Heart left ventricle (tissue), 13 donors: ENCODE results near the gene STAG1.

Experiments
- POLR2A ChIP-seq, 2 donors: fragments of 450-650 bp; IDR thresholded peaks; one replicate each; pipeline ENCODE4 v1.6.1; 2017; ENCODE audit warnings: antibody characterized with exemption in 2 of 2, mild to moderate bottlenecking in 2 of 2, moderate library complexity in 2 of 2
- TF ChIP-seq, protein P1 (sequence below), 12 donors: fragments of 200-600 bp; sonication (generic) in 4 of 12; IDR thresholded peaks; one replicate each; pipeline versions ENCODE4 v1.5.0 to v1.8.0; 2018 to 2022; ENCODE audit warnings: antibody characterized with exemption in 12 of 12, mild to moderate bottlenecking in 5 of 12
- donor health status: ischemic (EF 13 %, LVEDD 7.1; RV severe dilation, severe dysfunction).
- donor health status: DM: no; HTN: yes; CAD: no.
- donor health status: DM: no; HTN: no; CAD: no.
- donor health status: ischemic (EF 25% LVEDD 6.9; RV normal size, moderate dysfunction).
- donor health status: ischemic (EF 25% LVEDD 5.7; RV mildly dilated, moderate dysfunction).
- donor health status: ischemic (EF 35%, LVEDD 5.7; RV mildly dilated, moderate dysfunction).
- donor health status: nonischemic (EF 11% LVEDD 7.7; RV severe dilation, severe dysfunction).
- donor health status: DM: yes; HTN: yes; CAD: no.
- donor health status: PGD.
- donor health status: ischemic (EF 29% LVEDD 5.4; RV normal size, mild dysfunction).
- donor health status: nonischemic (EF 23%, LVEDD 6.1; RV moderate dilation, normal function).

DNA sequence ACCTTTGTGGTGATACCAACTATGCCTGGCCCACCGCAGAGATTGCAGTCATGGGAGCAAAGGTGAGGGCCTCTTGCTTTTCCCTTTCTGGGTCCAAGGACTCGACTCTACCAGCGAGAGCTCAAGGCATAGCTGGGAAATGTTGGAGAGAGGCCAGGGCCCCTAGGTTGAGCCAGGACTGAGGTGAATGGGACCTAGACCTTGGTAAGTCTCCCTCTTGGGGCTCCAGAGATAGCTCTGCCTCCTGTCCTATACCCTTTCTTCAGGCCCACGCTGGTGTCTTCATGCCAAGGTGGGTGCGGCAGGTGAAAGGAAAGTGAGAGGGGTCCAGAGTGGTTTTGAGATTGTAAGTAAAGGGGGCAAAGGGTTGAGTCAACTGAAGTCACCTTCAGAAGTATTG, 424.5 kb downstream of the STAG1 start:
- TF ChIP-seq, protein P1, sequence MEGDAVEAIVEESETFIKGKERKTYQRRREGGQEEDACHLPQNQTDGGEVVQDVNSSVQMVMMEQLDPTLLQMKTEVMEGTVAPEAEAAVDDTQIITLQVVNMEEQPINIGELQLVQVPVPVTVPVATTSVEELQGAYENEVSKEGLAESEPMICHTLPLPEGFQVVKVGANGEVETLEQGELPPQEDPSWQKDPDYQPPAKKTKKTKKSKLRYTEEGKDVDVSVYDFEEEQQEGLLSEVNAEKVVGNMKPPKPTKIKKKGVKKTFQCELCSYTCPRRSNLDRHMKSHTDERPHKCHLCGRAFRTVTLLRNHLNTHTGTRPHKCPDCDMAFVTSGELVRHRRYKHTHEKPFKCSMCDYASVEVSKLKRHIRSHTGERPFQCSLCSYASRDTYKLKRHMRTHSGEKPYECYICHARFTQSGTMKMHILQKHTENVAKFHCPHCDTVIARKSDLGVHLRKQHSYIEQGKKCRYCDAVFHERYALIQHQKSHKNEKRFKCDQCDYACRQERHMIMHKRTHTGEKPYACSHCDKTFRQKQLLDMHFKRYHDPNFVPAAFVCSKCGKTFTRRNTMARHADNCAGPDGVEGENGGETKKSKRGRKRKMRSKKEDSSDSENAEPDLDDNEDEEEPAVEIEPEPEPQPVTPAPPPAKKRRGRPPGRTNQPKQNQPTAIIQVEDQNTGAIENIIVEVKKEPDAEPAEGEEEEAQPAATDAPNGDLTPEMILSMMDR (IDR thresholded peaks at IDR 0.05): no peak
- no peak for TF ChIP-seq POLR2A (IDR thresholded peaks at IDR 0.05)
